GM19467 (cell line): ENCODE results near the gene FILIP1.

Experiments used
- ATAC-seq: cut with Tn5 transposase; IDR thresholded peaks from one replicate; pipeline ENCODE4 v1.9.1; 2021; ENCODE audit warnings: mild to moderate bottlenecking, moderate library complexity; ENCODE audit not compliant: unreplicated experiment

The FILIP1 gene

GRCh38 chr6:75302280-75302679, 191.3 kb downstream of the FILIP1 start:
- no peak for ATAC-seq

GRCh38 chr6:75301537-75301936, 192.1 kb downstream of the FILIP1 start:
- ATAC-seq = no peak

- no peak for ATAC-seq
Observed at GRCh38 chr6:75301088-75301487, 192.5 kb downstream of the FILIP1 start.

GRCh38 chr6:75300531-75300855, 193.1 kb downstream of the FILIP1 start:
- no peak for ATAC-seq

- no peak for ATAC-seq
Observed at GRCh38 chr6:75299801-75300530, 193.6 kb downstream of the FILIP1 start.

GRCh38 chr6:75296811-75297779, 196.5 kb downstream of the FILIP1 start:
- ATAC-seq = no peak

GRCh38 chr6:75292555-75292954, 201.0 kb downstream of the FILIP1 start:
- no peak for ATAC-seq

- no peak for ATAC-seq
Observed at GRCh38 chr6:75291744-75292143, 201.9 kb downstream of the FILIP1 start.

- ATAC-seq = no peak
Observed at GRCh38 chr6:75291331-75291730, 202.3 kb downstream of the FILIP1 start.

- no peak for ATAC-seq
Observed at GRCh38 chr6:75290136-75290945, 203.3 kb downstream of the FILIP1 start.

- ATAC-seq = no peak
Observed at GRCh38 chr6:75288023-75288422, 205.6 kb downstream of the FILIP1 start.

GRCh38 chr6:75287424-75287823, 206.2 kb downstream of the FILIP1 start:
- ATAC-seq = no peak

- ATAC-seq = no peak
Observed at GRCh38 chr6:75286955-75287354, 206.6 kb downstream of the FILIP1 start.

GRCh38 chr6:75285283-75285639, 208.3 kb downstream of the FILIP1 start:
- peak; percentile 3 for ATAC-seq

- ATAC-seq = peak; percentile 85
Observed at GRCh38 chr6:75284632-75285282, 208.8 kb downstream of the FILIP1 start, which contains the start of gene TMEM30A. TSS of gene TMEM30A (minus strand) at chr6:75284792. CDS start at chr6:75284638, 154 bp downstream.

GRCh38 chr6:75283907-75284631, 209.5 kb downstream of the FILIP1 start:
- ATAC-seq = no peak

GRCh38 chr6:75282706-75283105, 210.9 kb downstream of the FILIP1 start:
- ATAC-seq = no peak

- no peak for ATAC-seq
Observed at GRCh38 chr6:75281653-75282052, 211.9 kb downstream of the FILIP1 start.

GRCh38 chr6:75280131-75280855, 213.3 kb downstream of the FILIP1 start:
- no peak for ATAC-seq
